Smooth muscle cell (in vitro differentiated cells): Measurements from ENCODE around the gene SELENOO. TPM values are rescaled to one million over a fixed set of nuclear protein-coding genes. Genes with fewer than 3 reads are reported as not detected.

Experiments used
- DNase-seq: peaks from one replicate; lab custom pipeline; 2025; ENCODE audit not compliant: unreplicated experiment; lab: John Stamatoyannopoulos, UW
- H2AFZ ChIP-seq: fragments of 200-600 bp; sonication (generic); 2 replicates; pipeline ENCODE4 v1.6.0; 2016; ENCODE audit warnings: antibody characterized with exemption, low read depth, mild to moderate bottlenecking
- H3F3A ChIP-seq: fragments of 200-600 bp; sonication (generic); 2 replicates; pipeline ENCODE4 v1.6.0; 2017; ENCODE audit warnings: antibody characterized with exemption, low read depth
- H3K27ac ChIP-seq: fragments of 200-600 bp; sonication (generic); 2 replicates; pipeline ENCODE4 v1.5.1; 2016; ENCODE audit warnings: low read depth, mild to moderate bottlenecking
- H3K27me3 ChIP-seq: fragments of 200-600 bp; sonication (generic); 2 replicates; pipeline ENCODE4 v1.6.1; 2016; ENCODE audit warnings: low read depth, mild to moderate bottlenecking
- H3K36me3 ChIP-seq: fragments of 200-600 bp; sonication (generic); 2 replicates; pipeline ENCODE4 v1.5.1; 2016; ENCODE audit warnings: low read depth
- H3K4me1 ChIP-seq: fragments of 200-600 bp; sonication (generic); 2 replicates; pipeline ENCODE4 v1.5.1; 2016; ENCODE audit warnings: low read depth
- H3K4me2 ChIP-seq: fragments of 200-600 bp; sonication (generic); 2 replicates; pipeline ENCODE4 v1.6.0; 2016; ENCODE audit warnings: mild to moderate bottlenecking
- H3K4me3 ChIP-seq: fragments of 200-600 bp; sonication (generic); 2 replicates; pipeline ENCODE4 v1.5.1; 2016; ENCODE audit warnings: mild to moderate bottlenecking
- H3K79me2 ChIP-seq: fragments of 200-600 bp; sonication (generic); 2 replicates; pipeline ENCODE4 v1.6.0; 2016; ENCODE audit warnings: low read depth, mild to moderate bottlenecking
- H3K9ac ChIP-seq: fragments of 200-600 bp; sonication (generic); 2 replicates; pipeline ENCODE4 v1.6.0; 2016; ENCODE audit warnings: low read depth
- H3K9me3 ChIP-seq: fragments of 200-600 bp; sonication (generic); replicated peaks from 2 replicates; pipeline ENCODE4 v1.5.1; 2016; ENCODE audit warnings: low read depth
- H4K20me1 ChIP-seq: fragments of 200-600 bp; sonication (generic); 2 replicates; pipeline ENCODE4 v1.6.0; 2016; ENCODE audit warnings: low read depth
- WGBS: methylation state at CpG from one replicate; pipeline ENCODE4 v1.1.7; 2016; ENCODE audit warnings: low lambda C conversion rate; 5-methylcytosine and 5-hydroxymethylcytosine counted together
- polyA plus RNA-seq: library from polyadenylated mRNA; unstranded; fragments of >200 nt; fragmentation: Nextera tagmentation; extraction: Ambion mirVana; gene quantifications from 2 replicates; pipeline ENCODE4 v1.2.1, GENCODE V29; 2016
- total RNA-seq: library from RNA; depleted of rRNA; stranded (reverse); fragments of >200 nt; gene quantifications from 2 replicates; pipeline ENCODE4 v1.2.3, GENCODE V29; 2014
- TF ChIP-seq, protein P1 (sequence below): fragments of 200-600 bp; sonication (generic); IDR thresholded peaks from 2 replicates; pipeline ENCODE4 v1.5.1; 2017; ENCODE audit warnings: borderline replicate concordance, mild to moderate bottlenecking, antibody characterized with exemption; ENCODE audit not compliant: insufficient read depth, poor library complexity, severe bottlenecking

The SELENOO gene
- total and polyA plus RNA-seq, 2 experiments from 2014 or later, result 9.0 to 21.3 TPM

- peak overlapping the region; percentile 70 for H3K4me3 ChIP-seq
- H3K79me2 ChIP-seq, result peaks cover 4% of the 10 kb centered on the region
- H3K9ac ChIP-seq, result no peak overlapping the region
- H2AFZ ChIP-seq, result no peak overlapping the region
- peaks cover 7% of the 10 kb centered on the region for H4K20me1 ChIP-seq
- DNase-seq, result no peak
- no peaks in the 10 kb centered on the region for H3K9me3 ChIP-seq
- no peaks in the 10 kb centered on the region for H3K27me3 ChIP-seq
- peaks cover 26% of the 10 kb centered on the region for H3F3A ChIP-seq
- no peaks in the 10 kb centered on the region for H3K36me3 ChIP-seq
- TF ChIP-seq, protein P1, sequence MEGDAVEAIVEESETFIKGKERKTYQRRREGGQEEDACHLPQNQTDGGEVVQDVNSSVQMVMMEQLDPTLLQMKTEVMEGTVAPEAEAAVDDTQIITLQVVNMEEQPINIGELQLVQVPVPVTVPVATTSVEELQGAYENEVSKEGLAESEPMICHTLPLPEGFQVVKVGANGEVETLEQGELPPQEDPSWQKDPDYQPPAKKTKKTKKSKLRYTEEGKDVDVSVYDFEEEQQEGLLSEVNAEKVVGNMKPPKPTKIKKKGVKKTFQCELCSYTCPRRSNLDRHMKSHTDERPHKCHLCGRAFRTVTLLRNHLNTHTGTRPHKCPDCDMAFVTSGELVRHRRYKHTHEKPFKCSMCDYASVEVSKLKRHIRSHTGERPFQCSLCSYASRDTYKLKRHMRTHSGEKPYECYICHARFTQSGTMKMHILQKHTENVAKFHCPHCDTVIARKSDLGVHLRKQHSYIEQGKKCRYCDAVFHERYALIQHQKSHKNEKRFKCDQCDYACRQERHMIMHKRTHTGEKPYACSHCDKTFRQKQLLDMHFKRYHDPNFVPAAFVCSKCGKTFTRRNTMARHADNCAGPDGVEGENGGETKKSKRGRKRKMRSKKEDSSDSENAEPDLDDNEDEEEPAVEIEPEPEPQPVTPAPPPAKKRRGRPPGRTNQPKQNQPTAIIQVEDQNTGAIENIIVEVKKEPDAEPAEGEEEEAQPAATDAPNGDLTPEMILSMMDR, result no peak
- WGBS, result 97% methylated on average over 26 of the region's 32 CpGs
- H3K4me2 ChIP-seq, result peak overlapping the region; percentile 97
- H3K4me1 ChIP-seq, result peaks cover 9% of the 10 kb centered on the region
- no peak overlapping the region for H3K27ac ChIP-seq
Measured at GRCh38 chr22:50249341-50250248, 48.8 kb downstream of the SELENOO start.

GRCh38 chr22:50250249-50250554 is 49.4 kb downstream of the SELENOO start:
- H3K4me2 ChIP-seq, result peak overlapping the region; percentile 97
- peaks cover 7% of the 10 kb centered on the region for H4K20me1 ChIP-seq
- peaks cover 4% of the 10 kb centered on the region for H3K79me2 ChIP-seq
- no peaks in the 10 kb centered on the region for H3K36me3 ChIP-seq
- H3K4me3 ChIP-seq, result peak overlapping the region; percentile 70
- H2AFZ ChIP-seq, result no peak overlapping the region
- no peak for DNase-seq
- TF ChIP-seq, protein P1, result no peak
- peaks cover 26% of the 10 kb centered on the region for H3F3A ChIP-seq
- no peaks in the 10 kb centered on the region for H3K9me3 ChIP-seq
- H3K9ac ChIP-seq, result no peak overlapping the region
- no peaks in the 10 kb centered on the region for H3K27me3 ChIP-seq
- no peak overlapping the region for H3K27ac ChIP-seq
- WGBS, result 91% methylated on average over 11 of the region's 11 CpGs
- H3K4me1 ChIP-seq, result peaks cover 9% of the 10 kb centered on the region

GRCh38 chr22:50250555-50251476 is 50.0 kb downstream of the SELENOO start, which contains the start of gene HDAC10:
TSS of gene HDAC10 (minus strand) at chr22:50251265. CDS start at chr22:50251032, 233 bp downstream.
- H3K27me3 ChIP-seq, result no peaks in the 10 kb centered on the region
- no peaks in the 10 kb centered on the region for H3K9me3 ChIP-seq
- no peak within 1 kb of the TSS for H2AFZ ChIP-seq
- peak within 1 kb of the TSS; percentile 35 for H3K27ac ChIP-seq
- peaks cover 7% of the 10 kb centered on the region for H4K20me1 ChIP-seq
- DNase-seq, result peak; percentile 39
- peaks cover 4% of the 10 kb centered on the region for H3K79me2 ChIP-seq
- H3K4me1 ChIP-seq, result peaks cover 9% of the 10 kb centered on the region
- whole genome bisulfite sequencing, result 2% methylated on average over 52 of the region's 81 CpGs
- peak within 1 kb of the TSS; percentile 97 for H3K4me2 ChIP-seq
- peak within 1 kb of the TSS; percentile 70 for H3K4me3 ChIP-seq
- H3K9ac ChIP-seq, result peak within 1 kb of the TSS; percentile 54
- TF ChIP-seq, protein P1, result no peak
- peaks cover 26% of the 10 kb centered on the region for H3F3A ChIP-seq
- no peaks in the 10 kb centered on the region for H3K36me3 ChIP-seq
